ENCODE measurements around the gene EHMT1. TPM values are rescaled to one million over a fixed set of nuclear protein-coding genes. Genes with fewer than 3 reads are reported as not detected.
A peak's percentile ranks its signal among the peaks of the same experiment; 100 is the strongest.

Gene EHMT1
- polyA plus RNA-seq, 1 experiment, result 23.3 TPM

DNA sequence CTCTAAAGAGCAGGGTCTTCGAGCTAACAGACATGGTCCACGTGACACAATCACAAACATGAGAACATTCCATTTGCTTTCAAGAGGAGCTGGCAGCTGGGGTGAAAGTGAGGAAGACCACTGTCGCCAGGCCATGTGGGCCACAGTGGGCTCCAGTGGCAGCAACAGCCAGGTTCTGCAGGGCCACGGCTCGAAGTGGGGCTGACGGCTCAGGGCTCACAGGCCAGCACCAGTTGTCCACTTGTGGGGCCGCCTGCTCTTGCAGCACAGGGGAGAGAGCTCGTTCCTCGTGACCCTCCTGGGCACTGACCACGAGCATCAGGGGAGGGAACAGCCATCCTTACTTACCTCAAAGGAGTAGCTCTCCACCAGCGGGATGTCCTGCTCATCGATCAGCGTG, 30.5 kb upstream of the EHMT1 start:
- no peak overlapping the region for H3K4me3 ChIP-seq (ENCODE audit: low read depth, low read length)
- CTCF ChIA-PET, result interaction anchor here (1.0 to 2.6 kb wide), 5 partner anchors 9 to 85 kb away, joined by 3 to 26 read pairs (median 3); partner anchors contain the start of gene DPH7
- H3K36me3 ChIP-seq (ENCODE audit: control insufficient read depth, insufficient read depth, low read length), result peaks cover 29% of the 10 kb centered on the region
- no peaks in the 10 kb centered on the region for H3K27me3 ChIP-seq (ENCODE audit: control insufficient read depth, insufficient read depth, low read length)
- no peak for DNase-seq (ENCODE audit: low read depth)
- TF ChIP-seq, protein P1, sequence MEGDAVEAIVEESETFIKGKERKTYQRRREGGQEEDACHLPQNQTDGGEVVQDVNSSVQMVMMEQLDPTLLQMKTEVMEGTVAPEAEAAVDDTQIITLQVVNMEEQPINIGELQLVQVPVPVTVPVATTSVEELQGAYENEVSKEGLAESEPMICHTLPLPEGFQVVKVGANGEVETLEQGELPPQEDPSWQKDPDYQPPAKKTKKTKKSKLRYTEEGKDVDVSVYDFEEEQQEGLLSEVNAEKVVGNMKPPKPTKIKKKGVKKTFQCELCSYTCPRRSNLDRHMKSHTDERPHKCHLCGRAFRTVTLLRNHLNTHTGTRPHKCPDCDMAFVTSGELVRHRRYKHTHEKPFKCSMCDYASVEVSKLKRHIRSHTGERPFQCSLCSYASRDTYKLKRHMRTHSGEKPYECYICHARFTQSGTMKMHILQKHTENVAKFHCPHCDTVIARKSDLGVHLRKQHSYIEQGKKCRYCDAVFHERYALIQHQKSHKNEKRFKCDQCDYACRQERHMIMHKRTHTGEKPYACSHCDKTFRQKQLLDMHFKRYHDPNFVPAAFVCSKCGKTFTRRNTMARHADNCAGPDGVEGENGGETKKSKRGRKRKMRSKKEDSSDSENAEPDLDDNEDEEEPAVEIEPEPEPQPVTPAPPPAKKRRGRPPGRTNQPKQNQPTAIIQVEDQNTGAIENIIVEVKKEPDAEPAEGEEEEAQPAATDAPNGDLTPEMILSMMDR (IDR thresholded peaks at IDR 0.05; ENCODE audit: insufficient read depth, low read depth, low read length), result no peak
- POLR2A ChIA-PET, result no interaction called here

DNA sequence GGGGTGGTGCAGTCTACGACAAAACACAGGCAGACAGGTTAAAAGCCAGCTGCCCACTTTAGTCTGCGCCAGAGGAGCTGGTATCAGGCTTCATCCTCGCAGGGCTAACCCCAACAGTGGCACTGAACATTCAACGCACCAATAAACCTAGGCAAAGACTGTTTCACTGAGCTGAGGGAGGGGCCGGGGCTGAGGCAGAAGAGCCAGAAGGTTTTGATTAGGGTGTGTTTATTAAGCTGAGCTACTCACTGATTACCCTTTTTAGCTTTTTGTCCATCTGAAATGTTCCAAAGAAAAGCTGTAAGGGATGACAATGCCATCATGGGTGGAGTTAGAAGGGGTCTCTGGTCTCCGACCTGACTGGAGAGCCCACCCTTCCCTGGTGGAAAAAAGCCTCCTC, 29.9 kb upstream of the EHMT1 start:
- no peaks in the 10 kb centered on the region for H3K27me3 ChIP-seq (ENCODE audit: control insufficient read depth, insufficient read depth, low read length)
- DNase-seq (ENCODE audit: low read depth), result no peak
- CTCF ChIA-PET, result interaction anchor here (2.6 kb wide), 1 partner anchor 10 kb away, joined by 26 read pairs; the partner anchor contains the start of gene DPH7
- TF ChIP-seq, protein P1 (IDR thresholded peaks at IDR 0.05; ENCODE audit: insufficient read depth, low read depth, low read length), result no peak
- peaks cover 26% of the 10 kb centered on the region for H3K36me3 ChIP-seq (ENCODE audit: control insufficient read depth, insufficient read depth, low read length)
- POLR2A ChIA-PET, result no interaction called here
- H3K4me3 ChIP-seq (ENCODE audit: low read depth, low read length), result peak overlapping the region; percentile 70; the same call in 1 of the 2 replicates

DNA sequence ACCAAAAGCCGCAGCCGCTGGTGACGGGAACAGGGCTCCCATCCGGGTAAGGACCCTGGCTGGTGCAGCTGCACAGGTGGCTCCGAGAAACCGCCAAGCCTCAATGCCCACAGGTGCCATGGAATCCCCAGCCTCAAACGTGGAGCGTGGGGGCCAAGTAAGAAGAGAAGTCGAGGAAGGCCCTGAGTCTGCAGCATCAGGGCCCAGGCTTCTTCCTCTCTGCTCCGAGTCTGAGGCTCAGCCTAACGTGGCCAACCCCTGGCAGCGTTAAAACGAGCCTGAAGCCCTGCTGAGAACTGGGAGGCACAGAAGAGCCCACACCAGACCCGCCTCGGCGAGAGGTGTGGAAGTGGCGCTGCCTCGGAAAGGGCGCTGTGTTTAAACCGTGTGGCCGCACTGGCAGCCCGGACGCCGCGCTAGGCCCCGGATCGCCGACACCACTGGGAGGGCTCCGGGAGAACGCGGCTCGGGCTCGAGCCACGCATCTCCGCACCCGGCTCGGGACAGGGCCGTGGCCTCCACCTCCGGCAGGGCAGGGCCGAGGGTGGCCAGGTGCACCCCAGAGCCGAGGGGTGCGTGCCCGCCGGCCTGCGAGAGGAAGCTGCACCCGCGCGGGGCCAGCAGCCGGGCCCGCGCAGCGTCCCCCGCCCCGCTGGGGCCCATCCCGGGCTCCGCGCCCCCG, 29.2 kb upstream of the EHMT1 start:
- ChIA-PET POLR2A (no interaction called here), CTCF (interaction anchor here (2.6 kb wide), 1 partner anchor 11 kb away, joined by 26 read pairs; the partner anchor contains the start of gene DPH7)
- no peaks in the 10 kb centered on the region for H3K27me3 ChIP-seq (ENCODE audit: control insufficient read depth, insufficient read depth, low read length)
- DNase-seq (ENCODE audit: low read depth), result no peak
- H3K36me3 ChIP-seq (ENCODE audit: control insufficient read depth, insufficient read depth, low read length), result peaks cover 20% of the 10 kb centered on the region
- H3K4me3 ChIP-seq (ENCODE audit: low read depth, low read length), result peak overlapping the region; percentile 70
- TF ChIP-seq, protein P1 (IDR thresholded peaks at IDR 0.05; ENCODE audit: insufficient read depth, low read depth, low read length), result no peak

- DNase-seq (ENCODE audit: low read depth), result no peak
- CTCF ChIA-PET, result interaction anchor here (1.5 kb wide), 1 partner anchor 55 kb away, joined by 4 read pairs; no protein-coding TSS in a partner anchor
- Histone ChIP-seq H3K36me3 (ENCODE audit: control insufficient read depth, insufficient read depth, low read length) (peaks cover 19% of the 10 kb centered on the region), H3K27me3 (ENCODE audit: control insufficient read depth, insufficient read depth, low read length) (no peaks in the 10 kb centered on the region), H3K4me3 (ENCODE audit: low read depth, low read length) (peak overlapping the region; percentile 70)
- TF ChIP-seq, protein P1 (IDR thresholded peaks at IDR 0.05; ENCODE audit: insufficient read depth, low read depth, low read length), result no peak
- POLR2A ChIA-PET, result no interaction called here
Observed at GRCh38 chr9:137590123-137590468, 28.7 kb upstream of the EHMT1 start.

DNA sequence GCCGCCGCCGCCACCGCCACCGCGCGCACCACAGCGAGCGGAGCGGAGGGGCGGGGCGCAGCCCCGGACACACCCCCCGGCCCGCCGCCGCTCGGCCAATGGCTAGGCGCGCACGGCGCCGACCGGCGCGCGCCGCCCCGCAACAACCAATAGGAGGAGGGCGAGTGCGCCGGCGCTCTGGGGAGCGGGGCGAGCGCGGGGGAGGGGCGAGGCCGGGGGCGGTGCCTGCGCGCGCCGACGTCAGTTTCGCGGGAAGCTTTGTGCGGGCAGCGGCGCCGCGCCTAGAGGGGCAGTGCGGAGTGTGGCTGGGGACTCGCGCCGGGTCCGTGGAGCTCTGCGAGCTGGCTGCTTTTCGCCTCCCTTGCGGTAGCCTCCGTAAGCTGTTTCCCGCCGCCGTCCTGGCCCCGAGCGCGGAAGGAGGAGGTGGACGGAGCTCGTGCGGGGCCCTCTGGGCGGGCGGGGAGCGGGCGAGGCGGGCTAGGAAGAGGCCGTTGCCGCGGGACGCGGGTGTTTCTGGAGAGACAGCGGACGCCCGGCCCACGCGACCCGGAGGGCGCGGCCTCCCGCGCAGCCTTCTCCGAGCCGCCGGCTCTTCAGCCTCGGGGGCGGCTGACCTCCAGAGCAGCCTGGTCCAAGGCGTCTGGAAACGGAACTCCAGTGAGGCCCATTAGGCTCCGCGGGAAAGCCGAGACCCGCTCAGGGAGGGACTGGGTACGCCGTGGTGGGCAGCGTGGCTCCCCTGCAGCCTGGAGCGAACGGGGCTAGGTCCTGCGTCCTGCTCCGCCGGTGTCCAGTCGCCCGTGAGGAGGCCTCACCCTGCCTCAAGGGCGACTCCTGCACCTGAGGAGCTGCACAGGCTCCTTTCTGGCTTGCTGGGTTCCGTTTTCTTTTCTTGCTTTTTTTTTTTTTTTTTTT, 28.1 kb upstream of the EHMT1 start, which contains the start of gene ZMYND19:
TSS of gene ZMYND19 (minus strand) at position 44 of the 915 bp plus-strand sequence. CDS start 249 bp downstream, outside the sequence.
- no peaks in the 10 kb centered on the region for H3K27me3 ChIP-seq (ENCODE audit: control insufficient read depth, insufficient read depth, low read length)
- ChIA-PET CTCF (interaction anchor here (1.5 kb wide), 1 partner anchor 55 kb away, joined by 4 read pairs; no protein-coding TSS in a partner anchor), POLR2A (no interaction called here)
- peaks cover 17% of the 10 kb centered on the region for H3K36me3 ChIP-seq (ENCODE audit: control insufficient read depth, insufficient read depth, low read length)
- TF ChIP-seq, protein P1 (IDR thresholded peaks at IDR 0.05; ENCODE audit: insufficient read depth, low read depth, low read length), result no peak
- no peak for DNase-seq (ENCODE audit: low read depth)
- H3K4me3 ChIP-seq (ENCODE audit: low read depth, low read length), result peak within 1 kb of the TSS; percentile 86
